Karpas-422 (cell line): ENCODE measurements around the gene VPS13A. TPM values are rescaled to one million over a fixed set of nuclear protein-coding genes. Genes with fewer than 3 reads are reported as not detected.

Source experiments
- DNase-seq: peaks from one replicate; pipeline ENCODE4 v3.0.0-alpha.2; 2015
- H2AFZ ChIP-seq: fragments of 200-600 bp; sonication (generic); 2 replicates; pipeline ENCODE4 v1.6.1; 2014; ENCODE audit warnings: antibody characterized with exemption, low read length, mixed read lengths
- H3K27ac ChIP-seq: fragments of 200-600 bp; sonication (generic); 2 replicates; pipeline ENCODE4 v1.5.1; 2014; ENCODE audit warnings: mild to moderate bottlenecking, low read length, moderate library complexity
- H3K27me3 ChIP-seq: fragments of 200-600 bp; sonication (generic); 2 replicates; pipeline ENCODE4 v1.6.1; 2014; ENCODE audit warnings: low read length, mixed read lengths
- H3K36me3 ChIP-seq: fragments of 200-600 bp; sonication (generic); 2 replicates; pipeline ENCODE4 v1.6.1; 2014; ENCODE audit warnings: low read length, mixed read lengths; ENCODE audit not compliant: insufficient read depth
- H3K4me1 ChIP-seq: fragments of 200-600 bp; sonication (generic); 2 replicates; pipeline ENCODE4 v1.6.1; 2014; ENCODE audit warnings: mild to moderate bottlenecking, low read length, mixed read lengths
- H3K4me2 ChIP-seq: fragments of 200-600 bp; sonication (generic); 2 replicates; pipeline ENCODE4 v1.6.1; 2014; ENCODE audit warnings: low read length, low read depth, mild to moderate bottlenecking; ENCODE audit not compliant: poor library complexity, severe bottlenecking
- H3K4me3 ChIP-seq: fragments of 200-600 bp; sonication (generic); 2 replicates; pipeline ENCODE4 v1.5.1; 2014; ENCODE audit warnings: mild to moderate bottlenecking, antibody characterized with exemption, low read length, mixed read lengths
- H3K79me2 ChIP-seq: fragments of 200-600 bp; sonication (generic); 2 replicates; pipeline ENCODE4 v1.6.1; 2014; ENCODE audit warnings: mild to moderate bottlenecking, low read length, mixed read lengths
- H3K9ac ChIP-seq: fragments of 200-600 bp; sonication (generic); 2 replicates; pipeline ENCODE4 v1.6.0; 2014; ENCODE audit warnings: low read length
- H3K9me2 ChIP-seq: fragments of 200-600 bp; sonication (generic), shearing (Covaris generic); replicated peaks from 2 replicates; pipeline ENCODE4 v1.6.0; 2014; ENCODE audit warnings: mild to moderate bottlenecking, low read length, moderate library complexity; ENCODE audit not compliant: insufficient read depth
- H3K9me3 ChIP-seq: fragments of 300-700, 200-600 bp; sonication (generic); 2 replicates; pipeline ENCODE4 v1.6.1; 2014; ENCODE audit warnings: low read length, mixed read lengths
- H4K20me1 ChIP-seq: fragments of 200-600 bp; sonication (generic); 2 replicates; pipeline ENCODE4 v1.6.1; 2014; ENCODE audit warnings: mild to moderate bottlenecking, antibody characterized with exemption, low read length, low read depth; ENCODE audit not compliant: insufficient read depth
- total RNA-seq: library from RNA; depleted of rRNA; stranded (reverse); fragments of >200 nt; shearing (Covaris generic); gene quantifications from 2 replicates; pipeline ENCODE4 v1.2.3, GENCODE V29; 2014; ENCODE audit warnings: low replicate concordance

Gene VPS13A
- total RNA-seq, 1 experiment from 2014 or later = 141 TPM

GRCh38 chr9:77176106-77176505 lies 1.2 kb upstream of the VPS13A start:
- no peak for DNase-seq
- peak overlapping the region; percentile 85 for H3K4me2 ChIP-seq

GRCh38 chr9:77176686-77177142 lies 620 bp upstream of the VPS13A start:
- Histone ChIP-seq H3K4me3 (peak overlapping the region; percentile 87), H2AFZ (peak overlapping the region; percentile 92), H3K9me2 (no peaks in the 10 kb centered on the region), H3K4me2 (peak overlapping the region; percentile 85), H3K4me1 (peaks cover 32% of the 10 kb centered on the region), H3K79me2 (peaks cover 41% of the 10 kb centered on the region), H3K27ac (peak overlapping the region; percentile 32), H3K9me3 (no peaks in the 10 kb centered on the region), H3K27me3 (no peaks in the 10 kb centered on the region), H3K36me3 (peaks cover 5% of the 10 kb centered on the region; the same call in 1 of the 2 replicates), H4K20me1 (no peaks in the 10 kb centered on the region), H3K9ac (peak overlapping the region; percentile 94)
- DNase-seq = no peak

More at GRCh38 chr9:77176106-77176505, 1.2 kb upstream of the VPS13A start:
- peaks cover 5% of the 10 kb centered on the region; the same call in 1 of the 2 replicates for H3K36me3 ChIP-seq
- H3K79me2 ChIP-seq = peaks cover 35% of the 10 kb centered on the region
- H3K9ac ChIP-seq = peak overlapping the region; percentile 94
- H3K27ac ChIP-seq = peak overlapping the region; percentile 32
- H4K20me1 ChIP-seq = no peaks in the 10 kb centered on the region
- H3K9me3 ChIP-seq = no peaks in the 10 kb centered on the region
- H2AFZ ChIP-seq = peak overlapping the region; percentile 92; the same call in 1 of the 2 replicates
- H3K9me2 ChIP-seq = no peaks in the 10 kb centered on the region
- peak overlapping the region; percentile 87 for H3K4me3 ChIP-seq
- peaks cover 32% of the 10 kb centered on the region for H3K4me1 ChIP-seq
- no peaks in the 10 kb centered on the region for H3K27me3 ChIP-seq

- no peaks in the 10 kb centered on the region for H4K20me1 ChIP-seq
- peak overlapping the region; percentile 94 for H3K9ac ChIP-seq
- H3K4me3 ChIP-seq = peak overlapping the region; percentile 87
- peaks cover 55% of the 10 kb centered on the region for H3K79me2 ChIP-seq
- DNase-seq = peak; percentile 86
- peaks cover 11% of the 10 kb centered on the region for H3K36me3 ChIP-seq
- peaks cover 32% of the 10 kb centered on the region for H3K4me1 ChIP-seq
- peak overlapping the region; percentile 49 for H3K27ac ChIP-seq
- peak overlapping the region; percentile 60; the same call in 1 of the 2 replicates for H2AFZ ChIP-seq
- peak overlapping the region; percentile 85 for H3K4me2 ChIP-seq
- H3K9me2 ChIP-seq = no peaks in the 10 kb centered on the region
- no peaks in the 10 kb centered on the region for H3K9me3 ChIP-seq
- H3K27me3 ChIP-seq = no peaks in the 10 kb centered on the region
Observed at GRCh38 chr9:77177894-77178794, 810 bp downstream of the VPS13A start.

- Histone ChIP-seq H3K4me2 (peak overlapping the region; percentile 85), H3K9me2 (no peaks in the 10 kb centered on the region), H3K79me2 (peaks cover 74% of the 10 kb centered on the region)
Observed at GRCh38 chr9:77180056-77180455, 2.7 kb downstream of the VPS13A start.

GRCh38 chr9:77183581-77183980 lies 6.2 kb downstream of the VPS13A start:
- Histone ChIP-seq H3K27ac (no peak overlapping the region), H3K79me2 (peaks cover 100% of the 10 kb centered on the region), H3K9ac (no peak overlapping the region), H3K9me2 (no peaks in the 10 kb centered on the region), H3K4me2 (no peak overlapping the region), H3K4me1 (peaks cover 22% of the 10 kb centered on the region), H3K4me3 (no peak overlapping the region), H3K36me3 (peaks cover 33% of the 10 kb centered on the region), H2AFZ (no peak overlapping the region), H4K20me1 (0 out of 2 replicates have a peak, but pooled peaks cover 5% of the 10 kb centered on the region), H3K27me3 (no peaks in the 10 kb centered on the region), H3K9me3 (peaks cover 10% of the 10 kb centered on the region; the same call in 1 of the 2 replicates)
- DNase-seq = no peak

More at GRCh38 chr9:77180056-77180455, 2.7 kb downstream of the VPS13A start:
- Histone ChIP-seq H4K20me1 (no peaks in the 10 kb centered on the region), H3K4me1 (peaks cover 32% of the 10 kb centered on the region), H3K9ac (no peak overlapping the region), H2AFZ (no peak overlapping the region), H3K27ac (no peak overlapping the region), H3K36me3 (peaks cover 22% of the 10 kb centered on the region), H3K4me3 (peak overlapping the region; percentile 87), H3K27me3 (no peaks in the 10 kb centered on the region), H3K9me3 (no peaks in the 10 kb centered on the region)
- DNase-seq = no peak

GRCh38 chr9:77188242-77188641 lies 10.9 kb downstream of the VPS13A start:
- no peak for DNase-seq
- Histone ChIP-seq H3K4me2 (no peak overlapping the region), H3K27me3 (no peaks in the 10 kb centered on the region), H3K9ac (no peak overlapping the region), H3K9me3 (peaks cover 10% of the 10 kb centered on the region; the same call in 1 of the 2 replicates), H3K27ac (no peak overlapping the region), H3K79me2 (peaks cover 100% of the 10 kb centered on the region), H4K20me1 (peaks cover 11% of the 10 kb centered on the region; the same call in 1 of the 2 replicates), H3K9me2 (no peaks in the 10 kb centered on the region), H3K4me3 (no peak overlapping the region), H3K36me3 (peaks cover 21% of the 10 kb centered on the region; the same call in 1 of the 2 replicates), H2AFZ (no peak overlapping the region), H3K4me1 (no peaks in the 10 kb centered on the region)

- DNase-seq = no peak
- H3K4me2 ChIP-seq = no peak overlapping the region
- no peaks in the 10 kb centered on the region for H3K27me3 ChIP-seq
- H2AFZ ChIP-seq = no peak overlapping the region
- no peaks in the 10 kb centered on the region for H3K9me3 ChIP-seq
- H3K36me3 ChIP-seq = peaks cover 6% of the 10 kb centered on the region; the same call in 1 of the 2 replicates
- H3K79me2 ChIP-seq = peaks cover 100% of the 10 kb centered on the region
- no peak overlapping the region for H3K9ac ChIP-seq
- peaks cover 5% of the 10 kb centered on the region; the same call in 1 of the 2 replicates for H3K4me1 ChIP-seq
- no peaks in the 10 kb centered on the region for H3K9me2 ChIP-seq
- H3K4me3 ChIP-seq = no peak overlapping the region
- no peak overlapping the region for H3K27ac ChIP-seq
- H4K20me1 ChIP-seq = peaks cover 19% of the 10 kb centered on the region
Observed at GRCh38 chr9:77194423-77194822, 17.1 kb downstream of the VPS13A start.

GRCh38 chr9:77210116-77210515 lies 32.8 kb downstream of the VPS13A start:
- H3K36me3 ChIP-seq = peaks cover 20% of the 10 kb centered on the region; the same call in 1 of the 2 replicates
- H3K4me1 ChIP-seq = no peaks in the 10 kb centered on the region
- H4K20me1 ChIP-seq = no peaks in the 10 kb centered on the region
- no peak overlapping the region for H3K27ac ChIP-seq
- H2AFZ ChIP-seq = no peak overlapping the region
- peaks cover 28% of the 10 kb centered on the region for H3K79me2 ChIP-seq
- no peak overlapping the region for H3K4me2 ChIP-seq
- H3K9me3 ChIP-seq = no peaks in the 10 kb centered on the region
- no peak overlapping the region for H3K4me3 ChIP-seq
- H3K27me3 ChIP-seq = no peaks in the 10 kb centered on the region
- no peak for DNase-seq
- H3K9ac ChIP-seq = no peak overlapping the region
- H3K9me2 ChIP-seq = no peaks in the 10 kb centered on the region
